Measurements from ENCODE around the gene TNFAIP1.

Gene TNFAIP1

GRCh38 chr17:28317966-28318758, 17.4 kb upstream of the TNFAIP1 start:
- no peak for TF ChIP-seq POLR2A (IDR thresholded peaks at IDR 0.05; ENCODE audit: low read depth, low read length)
- FAIRE-seq = no peak
- DNase-seq (ENCODE audit: insufficient read length, low spot score) = no peak

GRCh38 chr17:28318759-28319597, 16.6 kb upstream of the TNFAIP1 start, which contains the start of gene TMEM97:
Gene TMEM97 (plus strand): TSS chr17:28319200. CDS start chr17:28319240, 40 bp downstream.
- FAIRE-seq = no peak
- peak; percentile 80 for DNase-seq (ENCODE audit: insufficient read length, low spot score)
- TF ChIP-seq POLR2A (IDR thresholded peaks at IDR 0.05; ENCODE audit: low read depth, low read length) = peak; percentile 49

GRCh38 chr17:28319598-28319935, 16.0 kb upstream of the TNFAIP1 start:
- no peak for FAIRE-seq

GRCh38 chr17:28320215-28321061, 15.1 kb upstream of the TNFAIP1 start:
- FAIRE-seq (no peak), DNase-seq (ENCODE audit: insufficient read length, low spot score) (no peak)
- TF ChIP-seq POLR2A (IDR thresholded peaks at IDR 0.05; ENCODE audit: low read depth, low read length) = no peak

More at GRCh38 chr17:28319598-28319935, 16.0 kb upstream of the TNFAIP1 start:
- no peak for TF ChIP-seq POLR2A (IDR thresholded peaks at IDR 0.05; ENCODE audit: low read depth, low read length)
- DNase-seq (ENCODE audit: insufficient read length, low spot score) = no peak

- DNase-seq (ENCODE audit: insufficient read length, low spot score) (no peak), FAIRE-seq (no peak)
- TF ChIP-seq POLR2A (IDR thresholded peaks at IDR 0.05; ENCODE audit: low read depth, low read length) = no peak
These were observed 11.3 kb upstream of the TNFAIP1 start for GRCh38 chr17:28324267-28324745.

GRCh38 chr17:28324781-28325180, 10.8 kb upstream of the TNFAIP1 start:
- DNase-seq (ENCODE audit: insufficient read length, low spot score) = no peak
- no peak for TF ChIP-seq POLR2A (IDR thresholded peaks at IDR 0.05; ENCODE audit: low read depth, low read length)
- FAIRE-seq = no peak

- no peak for DNase-seq (ENCODE audit: insufficient read length, low spot score)
- TF ChIP-seq POLR2A (IDR thresholded peaks at IDR 0.05; ENCODE audit: low read depth, low read length) = no peak
- FAIRE-seq = no peak
These were observed 10.3 kb upstream of the TNFAIP1 start for GRCh38 chr17:28325211-28325610.

GRCh38 chr17:28326114-28326513, 9.4 kb upstream of the TNFAIP1 start:
- TF ChIP-seq POLR2A (IDR thresholded peaks at IDR 0.05; ENCODE audit: low read depth, low read length) = no peak
- FAIRE-seq (no peak), DNase-seq (ENCODE audit: insufficient read length, low spot score) (no peak)

GRCh38 chr17:28327031-28327607, 8.4 kb upstream of the TNFAIP1 start:
- no peak for DNase-seq (ENCODE audit: insufficient read length, low spot score)
- no peak for TF ChIP-seq POLR2A (IDR thresholded peaks at IDR 0.05; ENCODE audit: low read depth, low read length)
- no peak for FAIRE-seq

GRCh38 chr17:28327709-28328108, 7.9 kb upstream of the TNFAIP1 start:
- DNase-seq (ENCODE audit: insufficient read length, low spot score) (no peak), FAIRE-seq (no peak)
- no peak for TF ChIP-seq POLR2A (IDR thresholded peaks at IDR 0.05; ENCODE audit: low read depth, low read length)

GRCh38 chr17:28328325-28328724, 7.2 kb upstream of the TNFAIP1 start:
- DNase-seq (ENCODE audit: insufficient read length, low spot score) = no peak
- no peak for TF ChIP-seq POLR2A (IDR thresholded peaks at IDR 0.05; ENCODE audit: low read depth, low read length)
- FAIRE-seq = no peak

- FAIRE-seq = no peak
- DNase-seq (ENCODE audit: insufficient read length, low spot score) = no peak
- TF ChIP-seq POLR2A (IDR thresholded peaks at IDR 0.05; ENCODE audit: low read depth, low read length) = no peak
These were observed 4.9 kb upstream of the TNFAIP1 start for GRCh38 chr17:28330671-28331070.

- FAIRE-seq = no peak
- TF ChIP-seq POLR2A (IDR thresholded peaks at IDR 0.05; ENCODE audit: low read depth, low read length) = no peak
- no peak for DNase-seq (ENCODE audit: insufficient read length, low spot score)
These were observed 3.6 kb upstream of the TNFAIP1 start for GRCh38 chr17:28331891-28332420.
